Left lobe of liver (tissue), 2 donors: ENCODE measurements around the gene FFAR1. TPM values are rescaled to one million over a fixed set of nuclear protein-coding genes. Genes with fewer than 3 reads are reported as not detected.

ENCODE experiments used
- ATAC-seq: fragments of 200-7000 bp; cut with Tn5 transposase; one replicate; pipeline ENCODE4 v1.9.1; 2020; ENCODE audit warnings: mild to moderate bottlenecking, moderate library complexity
- DNase-seq: peaks from one replicate; pipeline ENCODE4 v3.0.0-alpha.2; 2020; ENCODE audit warnings: low spot score
- total RNA-seq: library from RNA; stranded (reverse); gene quantifications from one replicate; pipeline ENCODE4 v1.2.1, GENCODE V29; 2021
- donor health status: DM: no; HTN: no; CAD: no; lungs with moderate emphysema.
- donor health status: DM: no; HTN: yes; CAD: no.

FFAR1 gene
- total RNA-seq, 1 donor from 2014 or later: not detected

DNA sequence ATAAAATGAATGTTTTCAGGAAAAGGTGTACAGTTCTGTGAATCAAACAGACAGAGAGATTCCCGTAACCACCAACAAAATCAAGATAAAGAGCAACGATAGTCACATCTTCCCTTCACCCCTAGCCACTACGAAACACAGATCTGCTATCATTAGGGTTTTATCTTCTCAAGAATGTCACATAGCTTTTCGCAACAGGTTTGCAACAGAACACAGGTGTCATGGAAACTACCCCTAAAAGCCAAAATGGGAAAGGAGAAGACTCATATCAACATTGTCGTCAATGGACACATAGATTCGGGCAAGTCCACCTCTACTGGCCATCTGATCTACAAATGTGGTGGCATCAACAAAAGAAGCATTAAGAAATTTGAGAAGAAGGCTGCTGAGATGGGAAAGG is 34.2 kb downstream of the FFAR1 start:
- ATAC-seq (no peak), DNase-seq (no peak)

DNA sequence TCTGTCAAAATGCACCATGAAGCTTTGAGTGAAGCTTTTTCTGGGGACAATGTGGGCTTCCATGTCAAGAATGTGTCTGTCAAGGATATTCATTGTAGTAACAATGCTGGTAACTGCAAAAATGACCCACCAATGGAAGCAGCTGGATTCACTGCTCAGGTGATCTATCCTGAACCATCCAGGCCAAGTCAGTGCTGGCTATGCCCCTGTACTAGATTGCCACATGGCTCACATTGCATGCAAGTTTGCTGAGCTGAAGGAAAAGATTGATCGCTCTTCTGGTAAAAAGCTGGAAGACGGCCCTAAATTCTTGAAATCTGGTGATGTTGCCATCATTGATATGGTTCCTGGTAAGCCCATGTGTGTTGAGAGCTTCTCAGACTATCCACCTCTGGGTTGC is 35.8 kb downstream of the FFAR1 start:
- ATAC-seq (peak; percentile 38), DNase-seq (peak; percentile 56)

DNA sequence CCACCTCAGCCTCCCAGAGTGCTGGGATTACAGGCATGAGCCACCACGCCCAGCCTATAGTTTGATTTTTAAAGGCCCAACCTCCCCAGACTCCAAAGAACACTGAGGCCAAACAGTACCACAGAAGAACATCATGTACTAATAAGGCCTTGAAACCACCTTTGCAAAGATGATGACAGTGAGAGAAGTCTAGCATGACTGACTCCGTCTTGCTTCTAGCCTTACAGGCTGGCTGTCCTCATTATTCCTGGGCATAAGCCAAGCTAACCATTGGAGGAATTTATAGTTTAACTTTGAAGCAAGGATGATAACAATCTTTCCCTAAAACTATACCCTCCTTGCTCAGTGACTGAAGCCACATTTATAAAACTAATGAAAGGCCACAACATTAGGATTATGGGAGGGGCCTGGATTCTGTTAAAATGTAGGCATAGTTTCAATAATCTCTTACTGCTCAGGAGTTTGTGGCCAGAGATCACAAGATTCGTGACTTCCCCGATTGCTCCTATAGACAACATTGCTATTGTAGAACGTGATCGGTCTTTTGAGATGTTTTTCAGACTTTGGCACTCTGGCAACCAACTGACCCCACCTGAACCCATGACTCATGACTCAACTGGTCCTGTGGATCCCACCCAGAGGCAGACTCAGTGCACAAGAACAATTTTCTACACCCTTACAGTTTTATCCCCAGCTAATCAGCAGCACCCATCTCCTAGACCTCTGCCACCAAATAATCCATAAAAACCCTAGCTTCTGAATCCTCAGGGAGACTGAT is 40.8 kb downstream of the FFAR1 start:
- no peak for DNase-seq
- no peak for ATAC-seq

DNA sequence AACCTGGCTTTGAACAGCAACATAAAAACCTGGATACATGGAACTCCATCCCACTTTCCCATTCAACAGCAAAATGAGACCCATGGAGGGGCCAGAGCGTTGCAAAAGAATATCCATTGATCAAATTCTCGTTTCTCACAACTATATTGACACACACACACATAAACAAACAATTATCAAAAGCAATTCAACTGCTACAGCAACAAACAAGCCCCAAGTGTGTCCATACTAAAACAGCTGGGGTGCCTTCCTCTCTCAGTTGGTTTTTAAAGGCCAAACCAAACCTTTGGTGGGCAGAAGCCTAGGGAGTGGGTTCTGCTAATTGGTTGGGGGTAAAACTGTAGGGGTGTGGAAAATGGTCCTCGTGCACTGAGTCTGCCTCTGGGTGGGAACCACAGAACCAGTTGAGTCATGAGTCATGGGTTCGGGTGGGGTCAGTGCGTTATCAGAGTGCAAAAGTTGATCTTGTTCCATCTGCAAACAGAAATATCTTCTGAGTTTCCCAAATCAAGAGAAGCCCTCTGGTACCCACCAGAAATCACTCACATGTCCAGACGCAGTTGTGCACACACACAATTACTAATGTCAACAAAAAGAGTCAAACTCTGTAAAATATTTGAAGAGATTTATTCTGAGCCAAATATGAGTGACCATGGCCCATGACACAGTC is 41.6 kb downstream of the FFAR1 start:
- ATAC-seq (no peak), DNase-seq (peak; percentile 29)

DNA sequence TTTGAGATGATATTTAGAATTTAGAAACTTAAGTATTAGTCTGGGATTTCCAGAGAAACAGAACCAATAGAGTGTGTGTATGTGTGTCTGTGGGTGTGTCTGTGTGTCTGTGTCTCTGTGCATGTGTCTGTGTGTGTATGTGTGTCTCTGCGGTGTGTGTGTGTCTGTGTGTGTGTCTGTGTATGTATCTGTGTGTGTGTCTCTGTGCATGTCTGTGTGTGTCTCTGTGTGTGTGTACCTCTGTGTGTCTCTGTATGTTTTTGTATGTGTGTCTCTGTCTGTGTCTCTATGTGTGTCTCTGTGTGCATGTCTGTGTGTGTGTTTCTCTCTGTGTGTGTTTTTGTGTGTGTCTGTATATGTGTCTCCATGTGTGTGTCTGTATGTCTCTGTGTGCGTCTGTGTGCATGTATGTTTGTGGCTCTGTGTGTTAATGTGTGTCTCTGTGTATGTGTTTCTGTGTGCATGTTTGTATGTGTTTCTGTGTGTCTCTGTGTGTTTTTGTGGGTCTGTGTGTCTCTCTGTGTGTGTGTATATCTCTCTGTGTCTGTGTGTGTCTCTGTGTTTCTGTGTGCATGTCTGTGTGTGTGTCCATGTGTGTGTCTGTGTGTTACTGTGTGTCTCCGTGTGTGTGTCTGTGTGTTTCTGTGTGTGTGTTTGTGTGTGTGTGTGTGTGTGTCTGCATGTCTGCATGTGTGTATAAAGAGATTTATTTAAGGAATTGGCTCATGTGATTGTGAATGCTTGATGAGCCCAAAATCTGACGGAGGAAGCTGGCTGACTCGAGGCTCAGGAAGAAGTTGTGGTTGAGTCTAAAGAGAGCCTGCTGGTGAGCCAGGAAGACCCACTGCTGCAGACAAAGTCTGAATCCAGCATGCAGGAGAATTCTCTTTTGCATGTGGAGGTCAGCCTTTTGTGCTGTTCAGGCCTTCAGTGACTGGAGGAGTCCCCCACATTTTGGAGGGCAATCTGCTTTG is 45.3 kb downstream of the FFAR1 start:
- peak; percentile 6 for DNase-seq
- ATAC-seq: no peak

DNA sequence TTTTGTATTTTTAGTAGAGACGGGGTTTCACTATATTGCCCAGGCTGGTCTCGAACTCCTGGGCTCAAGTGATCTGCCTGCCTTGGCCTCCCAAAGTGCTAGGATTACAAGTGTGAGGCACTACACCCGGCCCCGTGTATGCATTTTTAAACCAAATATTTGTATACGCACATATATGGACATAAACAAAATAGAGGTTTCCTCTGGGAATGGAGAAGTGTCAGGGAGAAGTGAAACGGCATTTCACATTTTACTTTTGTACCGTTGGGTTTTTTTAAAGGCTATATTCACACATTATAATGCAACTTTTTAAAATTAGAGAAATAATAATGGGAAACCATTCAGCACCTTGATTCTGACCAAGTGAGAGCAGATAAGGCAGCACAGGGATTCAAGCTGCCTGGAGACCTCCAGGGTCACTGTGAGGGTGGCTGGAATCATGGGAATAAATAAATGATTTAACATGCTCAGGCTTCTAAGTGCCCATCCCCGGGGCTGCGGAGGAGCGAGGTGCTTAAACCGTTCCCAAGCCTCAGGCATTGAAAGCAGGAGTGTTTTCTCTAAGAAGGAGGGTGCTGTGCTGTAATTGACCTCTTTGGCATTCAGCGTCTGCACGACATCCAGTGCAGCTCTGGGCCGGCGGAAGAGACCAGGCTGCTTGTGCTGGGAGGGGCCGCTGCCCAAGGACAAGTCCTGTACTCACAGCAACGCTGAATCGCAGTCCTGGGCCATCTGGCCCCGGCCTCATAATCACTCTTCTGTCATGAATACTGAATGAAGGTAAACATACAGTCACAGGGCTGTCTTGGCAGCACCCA is 47.9 kb downstream of the FFAR1 start:
- DNase-seq (no peak), ATAC-seq (peak; percentile 55)

DNA sequence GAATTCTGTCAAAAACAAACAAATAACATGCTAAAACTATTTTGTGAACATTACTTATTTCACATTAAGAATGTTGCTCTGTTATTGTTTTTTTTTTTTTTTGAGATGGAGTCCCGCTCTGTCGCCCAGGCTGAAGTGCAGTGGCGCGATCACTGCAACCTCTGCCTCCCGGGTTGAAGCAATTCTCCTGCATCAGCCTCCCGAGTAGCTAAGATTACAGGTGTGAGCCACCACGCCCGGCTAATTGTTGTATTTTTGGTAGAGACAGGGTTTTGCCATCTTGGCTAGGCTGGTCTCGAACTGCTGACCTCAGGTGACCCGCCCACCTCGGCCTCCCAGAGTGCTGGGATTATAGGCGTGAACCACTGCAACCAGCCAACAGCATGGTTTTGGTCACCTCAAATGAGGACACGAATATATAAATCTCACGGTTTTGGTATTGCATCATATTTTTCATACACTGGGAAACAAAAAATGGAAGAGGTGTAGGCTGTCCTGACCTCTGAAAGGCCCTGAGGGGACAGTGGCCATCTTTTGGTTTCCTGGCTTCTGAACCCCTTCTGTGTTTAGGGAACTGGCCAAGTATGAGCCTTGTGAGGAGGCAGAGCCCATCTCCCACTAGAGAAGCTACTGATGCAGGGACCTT is 48.7 kb downstream of the FFAR1 start:
- DNase-seq (no peak), ATAC-seq (no peak)

DNA sequence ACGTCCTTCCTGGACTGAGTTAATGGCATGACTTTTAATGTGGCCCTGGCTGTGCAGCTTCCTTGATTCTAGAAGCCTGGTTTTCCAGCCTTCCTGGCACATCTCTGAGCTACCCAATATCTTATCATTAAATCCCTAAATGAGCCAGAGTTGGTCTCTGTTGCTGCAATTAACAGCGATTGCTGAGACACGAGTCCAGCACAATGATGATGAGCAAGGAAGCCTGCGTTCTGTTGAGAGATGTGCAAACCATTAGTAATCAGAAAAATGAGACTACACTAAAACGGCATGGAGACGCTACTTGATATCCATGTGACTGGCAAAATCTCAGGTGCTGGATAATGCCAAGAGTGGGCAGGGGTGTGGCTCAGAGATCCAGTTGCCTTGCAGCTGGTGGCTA is 49.4 kb downstream of the FFAR1 start:
- ATAC-seq (no peak), DNase-seq (no peak)

Other genes starting within 250 kb of the FFAR1 start
- gene FXYD3, start 232.1 kb upstream of the FFAR1 start, total RNA-seq: 1.4 TPM
- 1.9 TPM for gene LGI4, start 212.8 kb upstream of the FFAR1 start, total RNA-seq
- gene FXYD1, start 209.1 kb upstream of the FFAR1 start, total RNA-seq: 280 TPM
- gene FXYD7, start 204.6 kb upstream of the FFAR1 start, total RNA-seq: 0.60 TPM
- 7.6 TPM for gene FXYD5, start 193.2 kb upstream of the FFAR1 start, total RNA-seq
- not detected for gene FAM187B, start 119.2 kb upstream of the FFAR1 start, total RNA-seq
- 103 TPM for gene LSR, start 98.9 kb upstream of the FFAR1 start, total RNA-seq
- gene USF2, start 78.9 kb upstream of the FFAR1 start, total RNA-seq: 91.7 TPM
- gene HAMP, start 65.4 kb upstream of the FFAR1 start, total RNA-seq: 37.2 TPM
- 0.81 TPM for gene MAG, start 55.7 kb upstream of the FFAR1 start, total RNA-seq
- 1.2 TPM for gene CD22, start 18.7 kb upstream of the FFAR1 start, total RNA-seq
- gene FFAR3, start 10.6 kb downstream of the FFAR1 start, total RNA-seq: not detected
- gene GPR42, start 23.2 kb downstream of the FFAR1 start, total RNA-seq: not detected
- gene FFAR2, start 100.4 kb downstream of the FFAR1 start, total RNA-seq: not detected
- not detected for gene KRTDAP, start 142.6 kb downstream of the FFAR1 start, total RNA-seq
- gene DMKN, start 165.7 kb downstream of the FFAR1 start, total RNA-seq: 2.0 TPM
- not detected for gene SBSN, start 180.4 kb downstream of the FFAR1 start, total RNA-seq
- gene GAPDHS, start 185.6 kb downstream of the FFAR1 start, total RNA-seq: not detected
- gene TMEM147, start 197.7 kb downstream of the FFAR1 start, total RNA-seq: 26.6 TPM
- gene ATP4A, start 215.8 kb downstream of the FFAR1 start, total RNA-seq: not detected
- not detected for gene PMIS2, start 238.3 kb downstream of the FFAR1 start, total RNA-seq